ENCODE data around the gene AGO3.

The AGO3 gene

DNA sequence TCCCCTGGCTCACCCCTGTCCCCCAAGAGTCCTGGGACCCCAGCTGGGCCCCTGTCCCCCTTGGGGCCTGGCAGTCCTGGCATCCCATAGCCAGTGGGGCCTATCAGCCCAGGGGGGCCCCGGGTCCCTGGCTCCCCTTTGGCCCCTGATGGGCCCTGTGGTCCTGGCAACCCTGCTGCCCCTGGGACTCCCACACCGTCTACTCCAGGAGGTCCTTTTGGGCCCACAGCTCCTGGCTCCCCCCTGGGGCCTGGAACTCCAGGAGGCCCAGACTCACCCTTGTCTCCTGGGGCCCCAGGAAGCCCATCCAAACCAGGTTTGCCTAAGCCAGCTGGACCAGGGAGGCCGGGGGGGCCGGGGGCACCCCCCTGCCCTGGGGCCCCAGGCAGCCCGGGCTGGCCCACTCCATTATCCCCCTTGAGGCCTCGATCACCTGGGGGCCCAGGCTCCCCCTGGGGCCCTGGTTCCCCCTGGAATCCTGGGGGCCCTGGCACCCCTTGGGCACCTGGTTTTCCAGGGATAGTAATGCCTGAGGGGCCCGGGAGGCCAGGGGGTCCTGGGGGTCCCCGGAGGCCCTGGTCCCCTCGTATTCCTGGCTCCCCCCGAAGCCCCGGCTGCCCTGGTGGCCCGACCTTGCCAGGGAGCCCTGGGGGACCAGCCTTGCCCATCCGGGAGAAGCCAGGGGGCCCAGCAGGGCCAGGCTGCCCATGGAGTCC is 167.9 kb downstream of the AGO3 start:
- DNase-seq = no peak

DNA sequence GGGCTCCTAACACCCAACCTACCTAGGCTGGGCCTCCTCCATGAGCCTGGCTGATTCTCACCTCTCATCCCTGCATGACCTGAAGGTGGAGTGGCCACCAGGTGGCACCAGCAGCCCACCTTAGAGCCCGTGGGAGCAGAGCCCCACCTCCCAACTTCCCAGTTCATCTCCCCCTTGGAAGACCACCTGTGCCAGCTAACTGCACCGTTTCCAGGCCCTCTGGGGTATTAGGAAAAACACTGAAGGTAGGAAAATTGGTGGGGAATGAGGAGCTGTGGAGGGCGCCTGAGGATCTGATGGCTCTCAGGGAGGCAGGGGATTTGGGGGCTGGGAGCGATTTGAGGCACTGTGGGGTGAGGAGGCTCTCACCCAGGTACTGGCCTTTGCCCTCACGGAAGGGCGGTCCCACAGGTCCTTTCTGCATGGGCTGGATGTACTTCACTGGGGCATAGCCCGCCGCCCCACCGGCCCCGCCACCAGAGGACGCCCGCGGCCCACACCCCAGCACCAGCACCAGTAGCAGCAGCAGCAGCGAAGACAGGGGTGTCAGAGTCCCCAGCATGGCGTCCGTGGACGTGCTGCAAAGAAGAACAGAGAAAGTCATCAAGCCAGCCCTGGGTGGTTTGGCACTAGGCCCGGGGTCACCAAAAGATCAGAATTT is 168.9 kb downstream of the AGO3 start:
- DNase-seq = peak; percentile 63

DNA sequence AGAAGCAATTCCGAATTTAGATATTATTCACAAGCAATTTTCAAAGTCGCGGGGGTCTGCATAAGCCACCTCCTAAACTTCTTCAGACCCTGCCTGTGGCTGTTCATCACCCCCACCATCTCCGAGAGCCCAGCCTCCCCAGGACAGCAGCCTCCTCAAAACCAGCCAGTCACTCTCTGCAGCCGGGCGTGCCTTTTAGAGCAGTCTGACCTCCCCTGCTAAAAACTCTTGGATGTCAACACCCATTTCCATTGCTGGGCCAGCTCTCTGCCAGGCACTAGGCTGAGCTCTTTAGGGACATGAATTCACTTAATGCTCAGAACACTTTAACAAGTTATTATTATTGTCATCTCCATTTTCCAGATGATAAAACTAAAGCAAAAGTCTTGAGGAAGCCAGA is 169.5 kb downstream of the AGO3 start:
- DNase-seq = no peak

DNA sequence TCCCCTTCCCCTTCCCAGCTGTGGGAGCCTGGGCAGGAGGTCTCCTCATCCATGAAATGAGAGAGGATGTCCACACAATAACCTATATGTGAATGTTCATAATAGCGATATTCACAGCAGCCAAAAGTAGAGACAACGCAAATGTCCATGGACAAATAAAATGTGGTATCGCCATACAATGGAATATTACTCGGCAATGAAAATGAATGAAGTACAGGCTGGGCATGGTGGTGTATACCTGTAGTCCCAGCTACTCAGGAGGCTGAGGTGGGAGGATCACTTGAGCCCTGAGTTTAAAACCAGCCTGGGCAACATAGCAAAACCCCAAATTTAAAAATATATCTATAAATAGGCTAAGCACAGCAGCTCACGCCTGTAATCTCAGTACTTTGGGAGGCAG is 170.6 kb downstream of the AGO3 start:
- no peak for DNase-seq

DNA sequence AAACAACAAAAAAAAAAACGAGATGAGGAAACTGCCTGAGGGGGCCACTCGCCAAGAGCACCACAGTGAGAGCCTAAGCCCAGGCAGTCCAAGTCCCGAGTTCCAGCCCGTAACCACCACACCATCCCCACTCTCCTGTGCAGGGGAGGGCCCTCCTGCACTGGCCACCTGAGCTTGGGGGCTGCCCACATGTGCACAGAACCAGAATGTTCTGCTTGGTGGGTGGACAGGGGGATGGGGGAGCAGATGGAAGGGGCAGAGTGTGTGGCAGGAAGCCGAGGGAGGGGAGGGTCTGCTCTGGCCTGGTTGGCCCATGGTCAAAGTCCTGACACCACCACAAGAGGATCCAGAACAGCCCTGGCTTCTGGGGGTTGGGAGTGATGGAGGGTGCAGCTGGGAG is 175.4 kb downstream of the AGO3 start:
- DNase-seq = no peak

DNA sequence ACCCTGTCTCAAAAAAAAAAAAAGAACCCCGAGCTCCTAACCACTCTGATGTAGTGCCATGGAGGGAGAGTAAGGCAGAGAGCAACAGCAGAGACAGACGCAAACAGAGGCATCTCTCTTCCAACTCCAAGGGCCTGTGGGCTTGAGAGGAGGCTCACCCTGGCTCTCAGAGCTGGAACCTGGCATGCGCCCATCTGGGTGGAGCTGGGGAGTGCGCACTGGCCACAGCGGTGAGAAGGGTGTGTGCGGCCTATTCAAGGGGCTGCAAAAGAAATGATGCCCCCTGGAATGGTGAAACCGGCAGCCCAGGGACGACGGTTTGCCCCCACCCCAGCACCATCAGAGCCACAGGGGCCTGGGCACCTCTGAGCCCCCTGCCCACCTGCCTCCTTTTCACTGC is 176.5 kb downstream of the AGO3 start:
- DNase-seq = no peak

DNA sequence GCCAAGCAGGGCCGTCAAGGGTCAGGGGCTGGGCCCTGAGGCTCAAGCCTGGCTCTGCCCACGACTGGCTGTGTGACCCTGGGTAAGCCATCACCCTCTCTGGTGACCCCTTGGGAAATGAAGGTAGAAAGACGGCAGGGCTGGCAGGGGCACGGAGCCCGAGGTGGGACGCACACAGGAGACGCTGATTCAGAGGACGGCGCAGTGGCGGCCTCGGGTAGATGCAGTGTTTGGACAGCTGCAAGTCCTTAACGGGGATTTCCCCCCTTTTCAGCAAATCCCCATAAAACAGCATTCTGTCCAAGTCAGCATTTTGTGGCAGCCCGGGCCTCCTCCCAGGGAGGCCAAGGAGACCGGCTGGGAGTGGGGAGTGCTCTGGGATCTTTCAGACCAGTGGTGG is 177.4 kb downstream of the AGO3 start:
- no peak for DNase-seq

DNA sequence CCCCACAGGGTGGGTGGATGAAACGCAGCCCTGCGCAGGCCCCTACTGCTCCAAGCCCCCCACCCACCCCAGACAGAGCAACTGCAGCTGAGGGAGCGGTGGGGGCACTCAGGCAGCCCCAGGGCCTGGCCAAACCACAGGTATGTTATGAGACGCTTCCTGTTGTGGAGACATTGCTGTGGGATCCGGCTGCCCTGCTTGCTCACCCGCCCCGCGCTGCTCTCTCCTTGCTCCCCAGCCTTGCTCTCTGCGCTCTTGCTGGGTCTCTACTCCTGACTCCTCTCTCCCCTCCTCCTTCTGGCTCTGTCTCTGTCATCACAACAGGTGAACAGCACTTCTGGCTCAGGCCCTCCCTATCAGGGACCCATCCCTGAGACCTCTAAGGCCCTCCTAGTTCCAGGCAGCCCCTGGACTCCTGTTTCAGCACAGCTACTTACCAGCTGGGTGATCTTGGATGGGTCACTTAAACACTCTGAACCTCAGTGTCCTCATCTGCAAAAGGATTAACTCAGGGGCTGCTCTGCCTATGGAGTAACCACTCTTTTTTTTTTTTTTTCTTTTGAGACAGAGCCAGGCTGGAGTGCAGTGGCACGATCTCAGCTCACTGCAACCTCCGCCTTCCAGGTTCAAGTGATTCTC is 178.3 kb downstream of the AGO3 start:
- DNase-seq = peak; percentile 73

DNA sequence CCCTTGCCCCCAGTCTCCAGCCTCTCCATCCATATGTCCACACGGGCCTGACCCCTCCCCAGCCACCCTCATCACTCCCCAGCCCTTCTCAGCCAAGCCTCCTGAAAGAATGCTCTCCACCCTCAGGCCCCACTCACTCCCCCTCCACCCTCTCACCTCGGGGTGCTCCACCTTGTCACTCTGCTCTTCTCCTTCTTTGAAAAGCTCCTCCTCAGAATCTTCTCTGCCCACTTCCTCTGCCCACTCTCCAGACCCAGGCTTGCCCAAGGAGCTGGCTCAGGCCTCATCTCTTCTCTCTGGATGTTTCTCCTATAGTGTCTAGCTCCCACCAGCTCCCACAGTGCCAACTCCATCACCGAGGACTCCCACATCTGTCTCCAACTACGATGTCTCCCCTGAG is 180.2 kb downstream of the AGO3 start:
- DNase-seq = no peak

DNA sequence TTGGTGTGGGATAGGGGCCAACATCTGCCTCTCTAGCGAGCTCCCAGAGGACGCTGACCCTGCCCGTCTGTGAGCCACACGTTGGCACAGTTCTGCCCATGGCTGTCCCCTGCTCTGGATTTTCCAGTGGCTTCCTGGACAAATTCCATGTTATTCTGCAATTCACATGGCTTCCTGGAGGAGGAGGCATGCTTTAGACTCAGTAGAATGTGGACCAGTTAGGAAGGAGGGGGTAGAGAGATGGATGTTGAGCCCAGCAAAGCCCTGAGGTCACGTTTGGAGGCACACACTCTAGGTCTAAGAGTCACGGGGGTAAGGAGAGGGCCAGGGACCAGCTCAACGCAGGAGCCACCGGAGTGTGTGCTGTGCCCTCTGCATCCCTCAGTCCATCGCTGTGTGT is 181.9 kb downstream of the AGO3 start:
- no peak for DNase-seq

DNA sequence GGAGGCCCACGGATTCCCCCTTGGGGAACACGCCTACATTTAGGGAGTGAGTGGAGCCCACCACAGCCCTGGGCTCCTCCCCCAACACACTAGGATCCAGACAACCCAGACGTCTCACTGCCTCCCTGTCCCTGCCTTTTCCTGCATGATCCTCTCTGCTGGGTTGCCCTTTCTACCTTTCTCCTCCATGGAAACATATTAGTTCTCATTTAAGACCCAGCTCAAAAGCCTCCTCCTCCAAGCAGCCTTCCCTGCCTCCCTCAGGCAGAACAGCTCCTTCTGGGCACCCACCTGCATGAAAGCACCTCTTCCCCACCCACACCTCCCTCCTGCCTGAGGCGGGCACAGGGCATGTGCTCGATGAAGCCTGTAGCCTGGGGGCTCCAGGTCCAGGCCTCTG is 183.5 kb downstream of the AGO3 start:
- no peak for DNase-seq

DNA sequence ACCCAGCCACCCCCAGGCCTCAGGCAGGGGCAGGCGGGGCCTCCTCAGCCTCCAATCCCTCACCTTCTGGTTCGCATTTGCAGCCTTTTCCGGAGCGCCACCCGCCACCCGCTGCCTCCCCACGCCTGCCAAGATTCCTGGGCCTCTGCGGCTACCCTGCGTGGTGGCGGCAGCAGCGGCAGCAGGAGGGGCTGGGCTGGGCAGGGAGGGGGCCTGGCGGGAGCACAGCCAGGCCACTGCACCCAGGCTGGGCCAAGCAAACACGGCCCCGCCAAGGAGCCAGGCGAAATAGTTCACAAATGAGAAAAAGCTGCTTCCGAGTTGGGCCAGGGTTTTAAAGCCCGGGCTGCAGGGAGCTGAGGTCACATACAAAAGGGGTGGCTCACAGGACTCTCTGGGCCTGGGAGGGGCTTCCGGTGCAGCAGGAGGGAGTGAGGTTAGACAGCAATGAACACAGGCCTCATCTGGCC is 184.3 kb downstream of the AGO3 start:
- no peak for DNase-seq

DNA sequence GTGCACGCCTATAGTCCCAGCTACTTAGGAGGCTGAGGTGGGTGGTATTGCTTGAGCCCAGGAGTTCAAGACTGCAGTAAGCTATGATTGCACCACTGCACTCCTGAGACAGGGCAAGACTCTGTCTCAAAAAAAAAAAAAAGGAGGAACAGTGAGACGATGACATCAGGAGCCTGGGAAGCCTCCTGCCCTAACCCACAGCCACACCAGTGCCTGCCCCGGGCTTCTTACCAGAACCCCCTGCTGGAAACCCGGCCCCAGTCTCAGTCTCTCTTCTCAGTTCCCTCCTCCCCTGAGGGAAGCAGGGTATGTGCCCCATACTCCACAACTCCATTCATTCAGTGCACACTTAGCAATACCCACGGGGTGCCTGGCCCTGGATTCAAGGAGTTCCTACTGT is 185.0 kb downstream of the AGO3 start:
- no peak for DNase-seq

DNA sequence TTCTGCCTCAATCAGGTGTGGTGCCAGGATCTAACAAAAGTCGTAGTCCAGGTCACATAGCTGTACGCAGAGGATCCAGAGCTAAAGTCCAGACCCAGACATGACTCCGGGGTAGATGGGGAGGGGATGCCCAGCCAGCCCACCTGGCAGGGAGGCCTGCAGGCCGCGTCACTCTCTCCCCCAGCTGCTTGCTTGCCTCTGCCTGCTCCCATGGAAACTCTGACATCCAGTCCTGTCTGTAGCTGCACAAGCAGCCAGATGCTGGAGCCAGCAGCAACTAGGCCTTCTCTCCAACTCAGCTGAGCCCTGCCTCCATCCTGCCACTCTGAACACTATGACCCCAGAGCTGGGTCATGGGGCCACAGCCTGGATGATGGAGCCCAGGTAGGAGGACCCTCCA is 186.0 kb downstream of the AGO3 start:
- DNase-seq = no peak

DNA sequence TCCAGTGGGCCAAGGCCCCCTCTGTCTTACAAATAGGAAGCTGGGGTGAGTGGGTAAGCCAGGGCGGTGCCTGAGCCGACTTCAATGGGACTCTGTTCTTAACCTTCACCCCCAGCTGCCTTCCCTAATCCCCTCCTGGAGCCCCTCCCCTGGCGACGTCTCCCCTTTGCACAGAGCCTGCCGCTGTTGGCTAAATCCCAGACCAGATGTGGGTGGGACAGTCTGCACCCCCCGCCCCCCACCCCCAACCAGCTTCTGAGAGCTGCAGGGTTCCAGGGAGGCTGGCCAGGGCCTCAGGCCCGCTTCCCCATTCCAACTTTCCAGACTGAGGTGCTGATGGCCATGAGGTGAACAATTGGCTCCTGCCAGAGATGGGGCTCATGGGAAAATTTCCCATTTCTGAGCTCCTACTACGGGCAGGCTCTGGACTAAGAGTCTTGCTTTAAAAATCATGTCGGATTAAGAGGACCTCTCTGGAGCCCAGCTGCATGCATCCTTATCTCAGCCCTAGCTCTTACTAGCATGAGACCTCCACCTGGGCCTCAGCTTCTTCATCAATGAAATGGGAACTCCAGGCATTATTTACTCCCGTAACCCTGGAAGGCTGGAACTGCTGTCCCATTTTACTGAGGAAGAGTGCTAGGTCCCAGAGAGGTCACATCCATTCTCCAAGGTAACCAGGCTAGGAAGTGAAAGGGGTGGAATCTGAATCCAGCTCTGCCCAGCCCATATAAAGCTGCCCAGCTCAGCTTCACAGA is 187.7 kb downstream of the AGO3 start:
- no peak for DNase-seq

DNA sequence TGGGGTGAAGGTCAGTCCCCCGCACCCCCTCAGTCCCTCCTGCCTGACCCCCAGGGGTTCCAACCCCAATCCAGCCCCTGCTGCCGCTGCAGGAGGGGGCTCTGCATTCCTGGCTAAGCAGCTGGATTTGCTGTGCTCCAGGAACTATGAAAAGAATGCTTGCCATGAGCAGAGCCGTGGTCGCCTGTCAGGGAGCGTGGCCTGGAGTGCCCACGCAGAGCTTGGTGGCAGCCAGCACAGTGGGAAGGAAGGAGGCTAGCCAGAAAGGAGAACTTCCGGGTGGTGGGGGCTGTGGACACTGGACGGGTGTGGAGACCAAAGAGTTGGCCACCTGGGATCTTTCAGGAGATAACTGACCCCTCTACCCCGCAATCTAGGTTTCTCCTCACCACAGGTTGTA is 188.6 kb downstream of the AGO3 start:
- DNase-seq = no peak
